Measurements from ENCODE around the gene NTMT1. TPM values are rescaled to one million over a fixed set of nuclear protein-coding genes. Genes with fewer than 3 reads are reported as not detected.

NTMT1 gene
- total RNA-seq, 1 donor from 2014 or later, result 55.1 TPM

GRCh38 chr9:129610213-129610472, 15.8 kb upstream of the NTMT1 start:
- Mint-ChIP-seq H3K27ac (ENCODE audit: unreplicated experiment) (no peak overlapping the region), H3K4me1 (ENCODE audit: low read depth, unreplicated experiment) (peaks cover 12% of the 10 kb centered on the region), H3K4me3 (ENCODE audit: unreplicated experiment) (no peak overlapping the region), H3K9me3 (ENCODE audit: unreplicated experiment) (peaks cover 2% of the 10 kb centered on the region), H3K36me3 (ENCODE audit: low read depth, unreplicated experiment) (no peaks in the 10 kb centered on the region), H3K27me3 (ENCODE audit: low read depth, unreplicated experiment) (no peaks in the 10 kb centered on the region)
- FAIRE-seq, result no peak
- Histone ChIP-seq H3K27me3 (ENCODE audit: insufficient read depth, low read length) (no peaks in the 10 kb centered on the region), H3K27ac (ENCODE audit: low read depth, low read length) (peak overlapping the region; percentile 64), H3K9me3 (ENCODE audit: insufficient read depth, low read depth, low read length) (no peaks in the 10 kb centered on the region), H3K4me3 (ENCODE audit: insufficient read depth, low read depth, low read length) (peak overlapping the region; percentile 59), H3K9ac (ENCODE audit: low read length) (peak overlapping the region; percentile 86), H3K4me2 (ENCODE audit: low read length) (peak overlapping the region; percentile 98), H4K20me1 (ENCODE audit: insufficient read depth, low read length) (no peaks in the 10 kb centered on the region), H3K79me2 (ENCODE audit: insufficient read depth, low read length) (no peaks in the 10 kb centered on the region), H3K36me3 (ENCODE audit: insufficient read depth, low read length) (no peaks in the 10 kb centered on the region), H2AFZ (ENCODE audit: low read depth, low read length) (peak overlapping the region; percentile 77), H3K4me1 (ENCODE audit: insufficient read depth, low read length) (peaks cover 21% of the 10 kb centered on the region)
- DNase-seq (ENCODE audit: low read depth), result no peak
- TF ChIP-seq EZH2 (IDR thresholded peaks at IDR 0.05; ENCODE audit: insufficient read depth, low read length) (no peak), CTCF (IDR thresholded peaks at IDR 0.05; ENCODE audit: insufficient read depth, low read depth, low read length) (no peak)

DNA sequence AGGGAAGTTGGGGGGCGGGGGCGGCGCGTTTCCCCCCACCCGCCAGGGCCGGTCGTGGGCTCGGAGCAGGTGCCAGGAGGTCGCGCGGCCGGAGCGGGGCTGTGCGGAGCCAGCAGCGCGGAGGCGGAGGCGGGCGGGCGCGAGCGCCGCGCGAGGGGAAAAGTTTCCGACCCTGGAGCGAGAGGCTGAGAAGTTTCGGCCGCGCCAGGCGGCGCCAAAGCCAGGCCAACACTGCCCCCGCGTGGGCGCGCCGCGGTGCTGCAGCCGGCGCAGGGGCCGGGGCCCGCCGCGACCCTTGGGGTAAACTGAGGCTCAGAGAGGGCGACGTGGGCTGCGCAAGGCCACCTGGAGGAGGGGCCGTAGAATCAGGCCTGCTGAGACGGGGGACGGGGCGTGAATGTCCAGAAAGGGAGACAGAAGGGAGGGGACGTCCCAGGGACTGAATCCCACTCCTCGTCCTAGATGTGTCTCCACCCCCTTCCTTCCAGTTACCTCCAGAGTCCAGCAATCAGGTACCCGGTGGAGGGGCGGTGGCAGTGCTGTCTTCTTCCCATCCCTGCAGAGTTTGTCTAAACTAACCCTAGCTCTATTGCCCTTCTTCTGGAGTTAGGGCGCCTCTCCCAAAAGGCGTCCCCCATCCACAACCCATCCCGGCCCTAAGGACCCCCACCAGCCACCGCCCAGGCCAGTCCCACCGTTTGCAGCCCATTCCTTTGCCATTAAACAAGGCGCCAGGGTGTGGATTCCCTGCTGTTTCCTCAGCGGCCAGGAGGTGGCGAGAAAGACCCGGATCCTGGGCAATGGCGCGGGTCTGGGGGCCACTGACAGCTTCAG, 15.3 kb upstream of the NTMT1 start:
- H3K4me1 Mint-ChIP-seq (ENCODE audit: low read depth, unreplicated experiment), result peaks cover 12% of the 10 kb centered on the region
- Histone ChIP-seq H4K20me1 (ENCODE audit: insufficient read depth, low read length) (no peaks in the 10 kb centered on the region), H3K36me3 (ENCODE audit: insufficient read depth, low read length) (no peaks in the 10 kb centered on the region), H3K9me3 (ENCODE audit: insufficient read depth, low read depth, low read length) (no peaks in the 10 kb centered on the region), H3K79me2 (ENCODE audit: insufficient read depth, low read length) (no peaks in the 10 kb centered on the region), H3K27me3 (ENCODE audit: insufficient read depth, low read length) (no peaks in the 10 kb centered on the region), H3K9ac (ENCODE audit: low read length) (peak overlapping the region; percentile 86), H3K4me2 (ENCODE audit: low read length) (peak overlapping the region; percentile 98), H3K27ac (ENCODE audit: low read depth, low read length) (peak overlapping the region; percentile 64), H3K4me1 (ENCODE audit: insufficient read depth, low read length) (peaks cover 21% of the 10 kb centered on the region), H3K4me3 (ENCODE audit: insufficient read depth, low read depth, low read length) (peak overlapping the region; percentile 59), H2AFZ (ENCODE audit: low read depth, low read length) (peak overlapping the region; percentile 77)
- TF ChIP-seq EZH2 (IDR thresholded peaks at IDR 0.05; ENCODE audit: insufficient read depth, low read length), result no peak
- TF ChIP-seq CTCF (IDR thresholded peaks at IDR 0.05; ENCODE audit: insufficient read depth, low read depth, low read length), result peak; percentile 62
- peak overlapping the region; percentile 83 for H3K4me3 Mint-ChIP-seq (ENCODE audit: unreplicated experiment)
- no peaks in the 10 kb centered on the region for H3K27me3 Mint-ChIP-seq (ENCODE audit: low read depth, unreplicated experiment)
- DNase-seq (ENCODE audit: low read depth) (peak; percentile 22), FAIRE-seq (no peak)
- H3K36me3 Mint-ChIP-seq (ENCODE audit: low read depth, unreplicated experiment), result no peaks in the 10 kb centered on the region
- H3K9me3 Mint-ChIP-seq (ENCODE audit: unreplicated experiment), result peaks cover 2% of the 10 kb centered on the region
- peak overlapping the region; percentile 86 for H3K27ac Mint-ChIP-seq (ENCODE audit: unreplicated experiment)

DNA sequence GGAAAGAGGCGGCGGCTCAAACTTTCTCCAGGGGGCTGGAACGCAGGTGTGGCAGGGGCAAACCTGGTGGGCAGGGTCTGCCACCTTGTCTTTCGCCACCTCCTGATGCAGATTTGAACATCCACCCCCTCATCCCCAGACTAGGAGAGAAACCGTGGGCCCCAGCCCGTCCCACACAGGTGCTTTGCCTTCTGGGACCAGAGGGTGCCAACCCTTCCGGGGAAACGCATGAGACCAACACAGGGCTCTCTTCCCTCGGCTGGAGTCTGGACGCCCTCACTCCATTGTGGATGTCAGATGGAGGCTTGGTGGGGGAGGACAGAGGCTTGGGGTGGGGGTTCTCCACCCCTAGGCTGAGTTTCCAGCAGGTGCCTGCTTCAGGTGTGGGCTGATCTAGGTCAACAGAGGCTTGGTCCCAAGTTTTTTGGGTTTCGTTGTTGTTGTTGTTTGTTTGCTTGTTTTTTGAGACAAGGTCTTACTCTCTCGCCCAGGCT, 14.6 kb upstream of the NTMT1 start:
- Histone ChIP-seq H3K27ac (ENCODE audit: low read depth, low read length) (no peak overlapping the region), H2AFZ (ENCODE audit: low read depth, low read length) (peak overlapping the region; percentile 77), H3K27me3 (ENCODE audit: insufficient read depth, low read length) (no peaks in the 10 kb centered on the region), H3K9me3 (ENCODE audit: insufficient read depth, low read depth, low read length) (no peaks in the 10 kb centered on the region), H3K36me3 (ENCODE audit: insufficient read depth, low read length) (no peaks in the 10 kb centered on the region), H3K79me2 (ENCODE audit: insufficient read depth, low read length) (no peaks in the 10 kb centered on the region), H3K4me1 (ENCODE audit: insufficient read depth, low read length) (peaks cover 21% of the 10 kb centered on the region), H3K4me3 (ENCODE audit: insufficient read depth, low read depth, low read length) (peak overlapping the region; percentile 59), H3K4me2 (ENCODE audit: low read length) (peak overlapping the region; percentile 98), H4K20me1 (ENCODE audit: insufficient read depth, low read length) (no peaks in the 10 kb centered on the region), H3K9ac (ENCODE audit: low read length) (peak overlapping the region; percentile 86)
- peaks cover 2% of the 10 kb centered on the region for H3K9me3 Mint-ChIP-seq (ENCODE audit: unreplicated experiment)
- TF ChIP-seq EZH2 (IDR thresholded peaks at IDR 0.05; ENCODE audit: insufficient read depth, low read length) (no peak), CTCF (IDR thresholded peaks at IDR 0.05; ENCODE audit: insufficient read depth, low read depth, low read length) (no peak)
- H3K4me1 Mint-ChIP-seq (ENCODE audit: low read depth, unreplicated experiment), result peaks cover 12% of the 10 kb centered on the region
- FAIRE-seq, result no peak
- H3K27ac Mint-ChIP-seq (ENCODE audit: unreplicated experiment), result no peak overlapping the region
- no peaks in the 10 kb centered on the region for H3K36me3 Mint-ChIP-seq (ENCODE audit: low read depth, unreplicated experiment)
- no peaks in the 10 kb centered on the region for H3K27me3 Mint-ChIP-seq (ENCODE audit: low read depth, unreplicated experiment)
- H3K4me3 Mint-ChIP-seq (ENCODE audit: unreplicated experiment), result no peak overlapping the region
- no peak for DNase-seq (ENCODE audit: low read depth)
